K562 treated with DMSO at 1 percent for 12 hours (cell line): Measurements from ENCODE around the gene TXNRD3. TPM values are rescaled to one million over a fixed set of nuclear protein-coding genes. Genes with fewer than 3 reads are reported as not detected.

Source experiments
- total RNA-seq: library from RNA; unstranded; fragments of 300-600 nt; gene quantifications from 2 replicates; pipeline ENCODE4 v1.2.3, GENCODE V29; 2022; ENCODE audit not compliant: insufficient read depth

The TXNRD3 gene
- total RNA-seq: 1.3 and 2.2 TPM in 2 replicates

GRCh38 chr3:126654571-126655383 lies at the start of gene TXNRD3:
TXNRD3 (minus strand) TSS chr3:126655124.

DNA sequence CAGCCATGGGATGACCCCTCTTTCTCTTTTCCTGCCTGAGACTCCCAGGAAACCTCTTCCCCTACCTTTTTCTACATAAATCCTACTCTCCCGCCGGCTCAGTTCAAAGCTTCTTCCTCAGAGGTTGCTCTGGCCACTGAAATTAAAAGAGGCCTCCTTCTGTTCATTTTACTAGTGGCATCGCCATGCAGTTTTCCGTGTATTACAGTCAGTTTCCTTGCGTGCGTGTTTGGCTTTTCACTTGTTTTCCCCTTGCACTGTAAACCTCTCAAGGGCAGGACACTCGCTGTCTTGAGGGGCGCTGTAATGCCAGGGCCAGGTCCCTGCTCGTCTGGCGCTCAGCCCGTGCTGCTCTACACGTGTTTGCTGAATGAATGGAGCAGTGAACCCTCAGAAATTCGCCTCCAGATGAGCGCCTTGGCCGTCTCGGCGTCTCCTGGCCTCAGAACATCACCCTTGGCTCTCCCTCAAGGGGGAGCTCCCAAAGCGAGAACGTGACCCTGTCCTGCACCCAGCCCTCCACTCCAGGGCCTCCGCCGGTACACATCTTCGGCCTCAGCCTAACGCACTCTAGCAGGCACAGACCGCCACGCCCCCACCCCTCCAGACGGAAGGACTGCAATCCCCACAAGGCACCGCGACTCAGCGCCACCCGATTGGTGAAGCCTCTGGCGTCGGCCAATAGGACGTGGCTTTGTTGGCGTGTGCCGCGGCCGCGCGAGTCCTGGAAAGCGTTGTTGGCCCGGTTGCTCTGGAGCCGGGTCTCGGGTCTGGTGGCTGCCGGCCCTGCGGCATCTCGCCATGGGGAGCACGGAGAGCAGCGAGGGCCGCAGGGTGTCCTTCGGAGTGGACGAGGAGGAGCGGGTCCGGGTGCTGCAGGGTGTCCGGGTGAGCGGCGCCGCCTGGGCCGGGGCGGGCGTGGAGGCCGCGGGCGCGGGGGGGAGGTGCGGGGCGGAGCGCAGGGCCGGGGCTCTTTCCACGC lies 48.9 kb upstream of the TXNRD3 start, which contains the start of gene CHCHD6:
Gene CHCHD6, plus strand, starts transcription at position 729 of the 982 bp plus-strand sequence. Its CDS starts 73 bp downstream, at position 802.

GRCh38 chr3:126558336-126559071 lies 96.4 kb downstream of the TXNRD3 start, which contains the start of gene C3orf22:
C3orf22 (minus strand) TSS chr3:126558932; CDS start chr3:126553390, 5,542 bp downstream.

Other genes starting within 250 kb of the TXNRD3 start
- gene ZXDC, start 179.2 kb downstream of the TXNRD3 start, total RNA-seq: 8.9 and 27.0 TPM in 2 replicates
- gene UROC1, start 137.4 kb downstream of the TXNRD3 start, total RNA-seq: not detected in 2 replicates
- not detected in 2 replicates for gene CHST13, start 131.0 kb downstream of the TXNRD3 start, total RNA-seq
- not detected in 2 replicates for gene C3orf22, start 96.2 kb downstream of the TXNRD3 start, total RNA-seq
- 200 and 306 TPM in 2 replicates for gene CHCHD6, start 49.1 kb upstream of the TXNRD3 start, total RNA-seq